ENCODE results near the gene SEPTIN5.

The SEPTIN5 gene

DNA sequence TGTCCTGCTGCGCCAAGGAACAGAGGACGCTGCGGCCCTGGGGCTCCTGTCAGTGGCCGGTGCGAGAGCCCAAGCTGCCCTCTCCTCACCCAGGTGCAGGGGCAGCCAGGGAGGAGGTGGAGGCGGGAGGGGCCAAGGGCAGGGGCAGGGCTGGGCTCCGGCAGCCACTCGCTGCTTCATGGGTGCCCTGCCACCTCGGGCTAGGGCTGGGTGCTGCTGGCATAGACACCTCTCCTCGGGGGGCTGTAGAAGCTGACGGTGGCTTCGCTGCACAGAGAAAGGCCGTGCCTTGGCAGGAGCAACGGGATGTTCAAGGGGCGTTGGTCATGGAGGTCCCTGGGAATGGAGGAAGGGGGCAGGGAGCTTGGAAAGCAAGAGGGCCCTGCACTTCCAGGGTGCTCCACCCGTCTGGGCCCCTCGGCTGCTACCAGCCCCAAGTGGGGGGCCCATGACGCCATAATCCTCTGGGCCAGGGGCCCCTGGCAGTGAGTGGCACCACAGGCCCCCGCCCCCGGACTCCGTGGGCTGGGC, 44.7 kb downstream of the SEPTIN5 start:
- in situ Hi-C loops (cut with HindIII; ENCODE audit: low sequenced_read_pairs), result loop anchor here (5.0 kb wide), 2 partner anchors 73 to 163 kb away; no protein-coding TSS in a partner anchor

DNA sequence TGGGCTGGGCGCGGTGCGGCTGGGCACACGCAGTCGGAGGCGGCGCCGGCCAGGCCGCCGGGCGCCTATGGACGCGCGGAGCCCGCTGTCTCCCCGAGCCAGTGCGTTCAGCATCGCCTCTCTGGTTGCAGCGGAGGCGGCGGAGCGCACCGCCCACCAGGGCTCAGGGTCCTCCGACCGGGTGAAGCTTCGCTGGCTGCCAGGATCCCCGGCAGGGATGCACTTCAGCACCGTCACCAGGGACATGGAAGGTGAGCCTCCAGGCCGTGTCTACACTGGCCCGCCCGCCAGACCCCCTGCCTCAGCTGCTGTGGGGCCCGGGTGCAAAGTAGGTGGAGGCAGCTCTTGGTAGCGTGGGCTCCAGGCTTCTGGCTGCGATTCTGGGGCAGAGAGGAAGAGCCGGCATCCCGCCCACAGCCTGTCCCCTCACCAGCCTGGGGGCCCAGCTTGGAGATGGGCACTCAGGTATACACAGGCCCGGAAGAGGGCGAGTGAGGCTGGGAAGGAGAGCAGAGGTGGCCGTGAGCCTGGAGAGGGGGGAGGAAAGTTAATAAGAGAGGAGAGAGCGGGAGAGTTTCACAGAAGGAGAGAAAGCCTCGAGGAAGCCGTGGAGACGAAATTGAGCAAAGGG, 45.2 kb downstream of the SEPTIN5 start:
- in situ Hi-C loops (cut with HindIII; ENCODE audit: low sequenced_read_pairs), result loop anchor here (5.0 kb wide), 2 partner anchors 73 to 163 kb away; no protein-coding TSS in a partner anchor

DNA sequence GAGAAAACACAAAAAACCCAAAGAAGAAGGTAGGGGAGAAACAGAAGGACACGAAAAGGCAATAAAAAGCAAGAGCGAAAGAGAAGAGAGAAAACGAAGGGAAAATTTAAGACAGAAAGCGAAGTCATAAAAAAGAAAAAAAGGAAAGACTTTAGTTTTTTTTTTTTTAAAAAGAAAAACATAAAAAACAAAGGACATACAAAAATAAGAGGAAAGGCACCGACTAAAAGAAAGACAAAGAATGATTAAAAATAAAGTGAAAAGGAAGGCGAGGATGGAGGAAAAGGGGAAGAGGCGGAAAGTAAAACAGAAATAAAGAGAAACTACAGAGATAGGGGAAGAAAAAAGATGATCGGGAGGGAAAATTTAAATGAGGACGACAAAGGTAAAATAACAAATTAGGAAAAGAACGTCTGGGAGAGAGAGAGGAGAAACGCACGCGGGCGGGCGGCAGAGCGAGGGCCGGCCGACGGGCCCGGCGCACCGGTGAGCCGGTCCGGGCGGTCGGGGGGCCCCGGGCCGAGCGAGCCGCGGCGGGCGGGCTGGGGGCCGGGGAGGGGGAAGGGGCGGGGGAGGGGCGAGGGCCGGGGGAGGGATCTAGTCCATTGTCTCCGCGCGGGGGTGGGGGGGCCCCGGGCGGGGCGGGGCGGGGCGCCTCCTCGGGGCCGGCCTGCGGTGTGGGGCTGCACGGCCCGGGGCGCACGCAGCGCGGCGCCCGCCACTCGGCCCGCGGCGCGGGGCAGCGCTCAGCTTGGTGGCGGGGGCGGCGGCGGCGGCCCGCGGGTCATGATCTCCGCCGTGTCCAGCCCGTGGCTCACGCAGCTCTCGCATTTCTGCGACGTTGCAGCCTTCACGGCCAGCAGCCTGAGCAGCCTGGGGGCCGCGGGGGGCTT, 46.0 kb downstream of the SEPTIN5 start, which contains the start of gene TBX1:
TBX1 (plus strand) TSS at position 721 of the 893 bp plus-strand sequence; CDS start at position 787, 66 bp downstream.
- in situ Hi-C loops (cut with HindIII; ENCODE audit: low sequenced_read_pairs), result no loop called here

DNA sequence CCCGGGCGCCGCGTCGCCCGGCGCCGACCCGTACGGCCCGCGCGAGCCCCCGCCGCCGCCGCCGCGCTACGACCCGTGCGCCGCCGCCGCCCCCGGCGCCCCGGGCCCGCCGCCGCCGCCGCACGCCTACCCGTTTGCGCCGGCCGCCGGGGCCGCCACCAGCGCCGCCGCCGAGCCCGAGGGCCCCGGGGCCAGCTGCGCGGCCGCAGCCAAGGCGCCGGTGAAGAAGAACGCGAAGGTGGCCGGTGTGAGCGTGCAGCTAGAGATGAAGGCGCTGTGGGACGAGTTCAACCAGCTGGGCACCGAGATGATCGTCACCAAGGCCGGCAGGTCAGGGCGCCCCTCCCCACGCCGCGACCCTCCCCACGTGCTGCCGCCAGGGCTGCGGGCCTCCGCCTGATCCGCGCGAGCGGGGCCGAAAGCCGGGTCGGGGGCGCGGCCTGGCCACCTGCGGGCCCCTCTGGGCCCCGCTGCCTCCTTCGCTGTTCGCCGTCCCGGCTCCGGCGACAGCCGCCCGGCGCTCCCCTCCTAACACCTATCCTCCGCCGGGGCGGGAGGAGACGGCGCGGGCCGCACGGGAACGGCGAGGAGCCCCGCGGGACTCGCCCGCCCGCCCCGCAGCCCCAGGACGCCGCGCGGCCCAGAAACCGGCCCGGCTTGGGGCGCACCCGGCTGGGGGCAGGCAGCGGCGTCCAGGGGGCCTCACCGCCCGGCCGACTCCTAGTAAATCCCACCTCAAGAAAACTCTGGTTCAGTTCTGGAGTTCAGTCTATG, 46.8 kb downstream of the SEPTIN5 start:
- in situ Hi-C loops (cut with HindIII; ENCODE audit: low sequenced_read_pairs), result no loop called here

DNA sequence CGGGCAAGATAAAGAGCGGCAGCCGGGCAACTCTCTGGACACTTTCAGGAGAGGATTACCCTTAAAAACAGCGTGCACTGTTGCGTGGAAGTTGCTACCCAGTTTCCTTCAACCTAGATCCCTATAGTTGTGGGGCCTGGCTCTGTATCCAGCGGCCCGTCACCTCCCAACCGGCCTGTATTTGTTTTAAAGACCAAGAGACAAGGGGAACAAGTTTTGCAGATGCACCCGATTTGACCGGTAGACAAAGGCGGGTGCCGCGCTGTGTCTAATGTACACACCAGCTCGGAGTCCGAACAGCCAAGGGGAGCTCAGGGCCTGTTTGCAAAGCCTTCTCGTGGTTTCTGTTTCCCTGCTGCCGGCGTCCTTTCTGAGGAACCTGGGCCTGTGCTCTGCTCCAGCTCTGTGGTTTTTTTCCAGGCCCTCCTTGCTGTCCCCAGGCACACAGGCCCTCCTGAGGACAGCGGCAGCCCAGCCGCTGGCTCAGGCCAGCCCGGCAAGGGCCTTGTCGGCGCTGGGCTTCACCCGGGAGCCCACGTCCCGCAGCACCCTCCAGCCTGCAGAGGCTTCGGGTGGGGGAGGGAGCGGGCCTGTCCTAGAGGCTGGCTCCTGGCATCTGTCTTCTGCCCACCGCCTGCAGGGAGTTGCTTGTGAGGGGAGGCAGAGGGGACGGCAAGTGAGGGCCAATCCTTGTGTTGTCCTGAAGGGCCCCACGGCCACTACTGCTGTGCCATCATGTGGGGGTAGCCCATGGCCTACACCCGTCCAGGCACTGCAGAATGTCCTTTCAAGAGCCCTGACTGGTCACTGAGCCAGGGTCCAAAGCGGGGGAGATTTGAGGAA, 47.6 kb downstream of the SEPTIN5 start:
- in situ Hi-C loops (cut with HindIII; ENCODE audit: low sequenced_read_pairs), result no loop called here

DNA sequence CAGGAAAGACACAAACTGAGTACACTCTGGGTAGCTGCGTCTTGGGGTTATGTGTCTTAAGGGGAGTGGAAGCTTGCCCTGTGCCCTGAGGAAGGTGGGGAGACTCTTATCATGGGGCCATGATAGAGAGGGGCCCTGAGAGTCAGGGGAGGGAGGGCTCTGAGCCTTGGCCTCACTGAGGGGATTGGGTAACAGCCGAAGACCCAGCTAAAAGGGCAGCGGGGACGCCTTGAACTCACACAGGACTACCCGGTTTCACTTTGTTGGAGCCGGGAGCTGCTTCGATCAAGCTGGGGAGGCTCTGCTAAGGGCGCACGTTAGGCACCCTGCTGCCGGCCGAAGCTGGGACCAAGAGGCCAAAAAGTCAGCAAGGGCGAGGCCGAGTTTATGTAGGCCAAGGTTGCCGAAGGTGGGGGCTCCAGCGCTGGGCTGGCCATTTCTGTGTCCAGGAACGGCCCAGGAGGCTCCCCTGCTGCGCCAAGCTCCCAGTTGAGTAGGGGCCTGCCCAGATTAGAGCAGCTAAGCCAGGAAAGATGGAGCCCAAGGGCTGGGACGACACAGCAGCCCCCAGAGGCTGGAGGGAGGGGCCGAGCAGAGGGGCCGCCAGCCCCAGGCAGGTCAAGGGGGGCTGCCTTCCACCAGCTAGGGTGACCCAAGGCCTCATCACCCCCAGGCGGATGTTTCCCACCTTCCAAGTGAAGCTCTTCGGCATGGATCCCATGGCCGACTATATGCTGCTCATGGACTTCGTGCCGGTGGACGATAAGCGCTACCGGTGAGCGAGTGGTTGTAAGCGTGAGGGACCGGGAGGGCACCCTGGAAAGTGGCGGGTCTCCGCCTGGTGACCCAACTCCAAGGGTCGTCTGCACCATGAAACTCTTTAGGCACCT, 48.5 kb downstream of the SEPTIN5 start:
- in situ Hi-C loops (cut with HindIII; ENCODE audit: low sequenced_read_pairs), result no loop called here

DNA sequence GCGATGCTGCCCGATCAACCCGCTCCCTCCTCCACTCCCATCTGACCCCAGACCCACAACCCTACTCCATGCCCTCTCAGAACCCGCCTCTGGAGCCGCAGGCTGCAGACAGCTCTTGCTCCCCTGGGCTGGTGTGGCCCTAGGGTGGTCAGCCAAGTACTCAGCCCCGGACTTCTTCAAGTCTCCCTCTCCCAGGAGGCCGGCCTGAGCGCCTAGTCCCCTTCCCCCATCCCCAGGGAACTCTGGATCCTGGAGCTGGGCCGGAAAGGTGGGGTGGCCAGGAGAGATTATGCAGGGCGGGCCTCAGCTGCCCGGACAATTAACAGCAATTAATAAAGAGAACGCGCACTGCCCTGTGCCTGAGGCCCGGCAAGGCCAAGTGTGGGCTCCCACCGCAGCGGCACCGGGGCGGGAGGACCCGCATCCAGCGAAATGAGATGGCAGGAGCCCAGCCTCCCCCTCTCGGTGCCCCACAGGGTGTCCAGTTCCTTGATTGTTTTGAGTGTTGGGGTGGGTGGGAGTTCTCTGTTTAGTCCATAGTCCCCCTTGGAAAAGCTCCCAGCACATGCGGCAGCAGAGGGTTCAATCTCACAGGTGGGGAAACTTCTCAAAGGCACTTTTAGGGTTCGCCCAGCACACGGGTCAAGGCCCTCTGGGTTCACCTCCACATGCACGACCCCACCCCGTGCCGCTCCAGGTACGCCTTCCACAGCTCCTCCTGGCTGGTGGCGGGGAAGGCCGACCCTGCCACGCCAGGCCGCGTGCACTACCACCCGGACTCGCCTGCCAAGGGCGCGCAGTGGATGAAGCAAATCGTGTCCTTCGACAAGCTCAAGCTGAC, 49.4 kb downstream of the SEPTIN5 start:
- in situ Hi-C loops (cut with HindIII; ENCODE audit: low sequenced_read_pairs), result no loop called here

DNA sequence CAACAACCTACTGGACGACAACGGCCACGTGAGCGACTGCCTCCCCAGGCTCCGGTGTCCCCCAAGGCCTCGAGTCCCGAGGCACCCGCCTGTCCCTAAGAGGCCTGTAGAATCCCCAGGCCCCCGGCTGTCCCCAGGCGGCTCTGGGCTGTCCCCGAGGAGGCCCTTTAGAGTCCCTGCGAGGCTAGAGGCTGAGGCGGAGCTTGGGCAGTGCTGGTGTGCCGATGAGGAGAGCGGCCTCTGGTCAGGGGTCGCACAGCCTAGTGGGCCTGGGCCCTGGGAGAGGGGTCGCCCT, 49.9 kb downstream of the SEPTIN5 start:
- in situ Hi-C loops (cut with HindIII; ENCODE audit: low sequenced_read_pairs), result no loop called here

DNA sequence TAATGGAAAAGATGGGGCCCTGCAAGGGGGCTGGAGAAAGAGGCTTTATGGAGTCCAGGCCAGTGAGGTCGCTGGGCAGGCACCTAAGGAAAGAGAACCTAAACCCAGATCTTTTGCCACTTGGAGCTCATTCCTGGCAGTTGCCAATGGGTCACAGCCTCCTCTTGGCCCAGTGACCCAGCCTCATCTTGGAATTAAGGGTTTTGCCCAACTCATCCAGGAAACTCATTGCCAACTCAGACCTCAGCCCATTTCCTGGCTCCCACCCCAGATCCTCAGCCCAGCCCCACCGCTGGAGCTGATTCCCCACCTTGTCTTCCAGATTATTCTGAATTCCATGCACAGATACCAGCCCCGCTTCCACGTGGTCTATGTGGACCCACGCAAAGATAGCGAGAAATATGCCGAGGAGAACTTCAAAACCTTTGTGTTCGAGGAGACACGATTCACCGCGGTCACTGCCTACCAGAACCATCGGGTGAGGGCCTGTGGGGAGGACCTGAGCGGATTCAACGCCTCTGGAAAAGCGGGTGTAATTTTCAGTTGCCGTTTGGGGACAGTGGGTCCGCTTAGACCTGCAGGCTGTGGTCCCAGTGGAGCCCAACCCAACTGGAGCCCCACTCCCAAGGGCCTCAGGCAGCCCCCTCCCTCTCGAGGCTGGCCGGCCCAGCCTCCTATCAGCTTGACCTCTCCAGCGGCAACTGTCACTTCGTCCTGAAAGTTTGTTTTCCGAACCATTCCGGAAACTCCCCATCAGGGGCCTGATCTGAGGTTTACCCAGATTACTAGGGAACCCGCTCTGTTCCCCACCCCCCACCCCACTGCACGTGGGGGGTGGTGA, 50.6 kb downstream of the SEPTIN5 start:
- in situ Hi-C loops (cut with HindIII; ENCODE audit: low sequenced_read_pairs), result no loop called here

DNA sequence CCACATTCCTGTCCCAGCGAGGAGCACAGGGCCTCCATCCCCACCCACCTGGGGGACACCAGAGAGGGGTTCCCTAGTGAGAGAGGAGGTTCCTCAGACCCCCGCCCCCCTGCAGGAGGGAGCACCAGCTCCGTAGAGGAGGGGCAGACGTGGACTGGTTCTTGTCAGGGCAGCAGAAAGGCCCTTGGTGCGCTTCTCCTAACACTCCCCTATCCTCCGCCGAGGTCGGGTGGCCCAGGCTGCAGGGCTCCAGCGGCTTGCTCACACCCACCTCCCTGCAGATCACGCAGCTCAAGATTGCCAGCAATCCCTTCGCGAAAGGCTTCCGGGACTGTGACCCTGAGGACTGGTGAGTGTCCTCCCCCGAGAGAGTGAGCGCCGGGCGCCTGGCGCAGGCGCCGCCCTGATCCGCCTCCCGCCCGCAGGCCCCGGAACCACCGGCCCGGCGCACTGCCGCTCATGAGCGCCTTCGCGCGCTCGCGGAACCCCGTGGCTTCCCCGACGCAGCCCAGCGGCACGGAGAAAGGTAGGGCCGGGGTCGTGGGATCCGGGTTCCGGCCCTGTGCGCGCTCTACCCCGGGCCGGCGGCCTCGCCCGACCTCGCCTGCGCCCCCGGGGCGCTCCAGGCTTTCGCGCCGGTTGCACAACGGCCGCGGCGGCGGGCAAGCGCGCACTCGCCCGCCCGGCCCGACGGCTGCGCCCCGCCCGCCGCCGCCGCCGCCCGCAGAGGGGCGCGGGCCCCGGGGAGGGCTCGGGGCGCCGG, 51.4 kb downstream of the SEPTIN5 start:
- in situ Hi-C loops (cut with HindIII; ENCODE audit: low sequenced_read_pairs), result no loop called here

DNA sequence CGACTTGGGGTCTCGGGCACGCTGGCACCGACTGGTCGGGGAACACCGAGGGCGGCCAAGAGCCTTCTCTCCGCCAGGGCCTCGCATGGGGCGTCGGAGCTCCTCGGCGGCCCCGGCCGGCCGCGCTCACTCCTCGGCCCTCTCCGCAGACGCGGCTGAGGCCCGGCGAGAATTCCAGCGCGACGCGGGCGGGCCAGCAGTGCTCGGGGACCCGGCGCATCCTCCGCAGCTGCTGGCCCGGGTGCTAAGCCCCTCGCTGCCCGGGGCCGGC, 51.9 kb downstream of the SEPTIN5 start:
- in situ Hi-C loops (cut with HindIII; ENCODE audit: low sequenced_read_pairs), result no loop called here

DNA sequence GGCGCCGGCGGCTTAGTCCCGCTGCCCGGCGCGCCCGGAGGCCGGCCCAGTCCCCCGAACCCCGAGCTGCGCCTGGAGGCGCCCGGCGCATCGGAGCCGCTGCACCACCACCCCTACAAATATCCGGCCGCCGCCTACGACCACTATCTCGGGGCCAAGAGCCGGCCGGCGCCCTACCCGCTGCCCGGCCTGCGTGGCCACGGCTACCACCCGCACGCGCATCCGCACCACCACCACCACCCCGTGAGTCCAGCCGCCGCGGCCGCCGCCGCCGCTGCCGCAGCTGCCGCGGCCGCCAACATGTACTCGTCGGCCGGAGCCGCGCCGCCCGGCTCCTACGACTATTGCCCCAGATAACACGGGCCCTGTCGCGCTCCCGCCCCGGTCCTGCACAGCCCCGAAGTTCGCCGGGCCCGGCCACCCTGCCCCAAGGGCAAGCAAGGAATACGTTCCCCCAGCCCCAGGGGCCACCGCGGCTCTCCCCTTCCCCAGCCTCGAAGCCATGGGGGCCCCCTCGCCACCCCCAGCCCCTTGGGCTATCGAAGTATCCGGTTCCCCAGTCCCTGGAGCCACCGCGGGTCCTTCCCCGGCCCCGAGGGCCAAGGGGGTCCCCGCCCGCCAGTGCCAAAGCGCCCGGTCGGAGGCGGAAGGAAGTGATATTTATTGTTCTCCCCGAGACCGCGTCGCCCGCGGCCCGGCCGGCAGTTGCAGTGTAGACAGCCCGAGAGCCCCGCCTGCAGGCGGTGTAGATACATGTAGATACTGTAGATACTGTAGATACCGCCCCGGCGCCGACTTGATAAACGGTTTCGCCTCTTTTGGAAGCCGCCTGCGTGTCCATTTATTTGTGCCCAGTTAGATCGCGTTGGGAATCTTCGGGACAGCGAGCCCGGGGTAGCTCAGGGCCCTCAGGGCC, 52.5 kb downstream of the SEPTIN5 start:
- in situ Hi-C loops (cut with HindIII; ENCODE audit: low sequenced_read_pairs), result no loop called here

DNA sequence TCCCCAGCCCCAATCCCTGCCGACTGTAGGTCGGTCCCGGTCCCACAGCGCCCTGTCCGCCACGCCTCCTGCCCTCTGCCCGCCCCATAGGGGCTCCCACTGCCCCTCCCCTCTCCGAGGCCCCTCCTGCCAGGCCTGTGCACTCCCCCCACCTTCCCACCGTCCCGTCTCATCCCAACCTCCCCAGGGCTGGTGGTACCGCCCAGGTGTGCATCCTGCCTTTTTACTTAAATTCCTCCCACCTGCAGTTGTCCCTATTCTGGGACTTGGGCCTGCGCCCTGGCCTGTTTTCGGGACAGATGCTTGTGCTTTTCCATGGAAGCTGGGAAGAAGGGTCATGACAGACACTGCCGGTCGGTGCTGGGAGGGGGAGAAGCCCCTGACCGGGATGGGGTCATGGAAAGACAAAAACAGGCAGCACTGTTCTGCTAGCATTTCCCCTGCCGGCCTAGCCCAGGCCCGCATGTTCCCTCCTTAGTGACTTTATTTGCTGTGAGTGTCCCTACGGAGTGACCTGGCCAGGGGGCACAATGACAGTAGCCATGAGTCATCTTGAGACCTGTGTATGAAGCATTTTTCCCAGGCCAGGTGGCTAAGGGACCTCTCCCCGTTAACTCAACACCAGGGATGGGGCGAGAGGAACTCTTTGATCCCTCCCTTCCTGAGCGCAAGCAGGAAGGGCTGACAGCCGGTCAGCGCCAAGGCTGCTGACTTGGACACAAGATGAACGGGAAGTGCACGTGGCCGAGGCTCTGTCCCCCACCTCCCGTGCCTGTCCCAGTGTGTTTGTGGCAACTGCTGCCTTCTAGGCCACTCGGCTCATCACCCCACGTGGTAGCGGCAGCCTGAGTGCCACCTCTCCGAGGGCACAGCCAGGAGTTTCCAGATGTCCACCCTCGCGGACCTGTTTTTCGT, 53.4 kb downstream of the SEPTIN5 start:
- in situ Hi-C loops (cut with HindIII; ENCODE audit: low sequenced_read_pairs), result no loop called here

DNA sequence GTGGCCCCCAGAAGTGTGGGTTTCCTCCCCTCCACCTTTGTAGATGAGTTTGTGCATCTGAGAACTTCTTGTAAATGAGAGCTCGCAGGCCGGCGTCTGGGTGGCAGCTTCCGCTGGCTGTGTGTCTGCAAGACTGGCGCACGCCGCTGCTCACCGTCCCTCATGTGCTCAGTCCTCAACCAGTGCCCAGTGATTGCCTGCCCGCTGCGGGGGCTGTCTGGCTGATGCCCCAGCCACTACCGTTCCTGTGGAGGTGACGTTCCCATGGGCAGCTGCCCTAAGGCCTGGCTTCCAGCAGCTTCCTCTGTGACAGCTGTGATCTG, 55.1 kb downstream of the SEPTIN5 start:
- in situ Hi-C loops (cut with HindIII; ENCODE audit: low sequenced_read_pairs), result no loop called here
